Stimulated activated CD8-positive, alpha-beta memory T cell treated with anti-CD3 and anti-CD28 coated beads, Interleukin-2, amount 100 ng/mL, for 1 hour (primary cell): ENCODE data around the gene MRPL55.
A peak's percentile ranks its signal among the peaks of the same experiment; 100 is the strongest.

Experiments used
- DNase-seq, 2 donors: peaks; one replicate each; pipeline ENCODE4 v3.0.0-alpha.2; 2020; ENCODE audit warnings: low read depth in 2 of 2

MRPL55 gene

GRCh38 chr1:228084797-228085196, 24.3 kb downstream of the MRPL55 start:
- DNase-seq, result no peak

- no peak for DNase-seq
These were observed 24.8 kb downstream of the MRPL55 start for GRCh38 chr1:228084325-228084724.

GRCh38 chr1:228083871-228084278, 25.2 kb downstream of the MRPL55 start:
- DNase-seq, result no peak

GRCh38 chr1:228082918-228083870, 25.9 kb downstream of the MRPL55 start:
- DNase-seq, result no peak

GRCh38 chr1:228082214-228082917, 26.7 kb downstream of the MRPL55 start, which contains the start of gene ARF1:
ARF1 (plus strand) TSS chr1:228082708; CDS start chr1:228097115, 14,407 bp downstream.
- DNase-seq, result peak; percentile 89 to 90

GRCh38 chr1:228081578-228082213, 27.4 kb downstream of the MRPL55 start:
- DNase-seq, result no peak

- DNase-seq, result no peak
These were observed 28.0 kb downstream of the MRPL55 start for GRCh38 chr1:228081144-228081543.

- no peak for DNase-seq
These were observed 29.4 kb downstream of the MRPL55 start for GRCh38 chr1:228079601-228080263.

- no peak for DNase-seq
These were observed 30.1 kb downstream of the MRPL55 start for GRCh38 chr1:228079013-228079412.

- no peak for DNase-seq
These were observed 31.4 kb downstream of the MRPL55 start for GRCh38 chr1:228077565-228078330.

GRCh38 chr1:228076796-228077430, 32.2 kb downstream of the MRPL55 start:
- no peak for DNase-seq

- DNase-seq, result no peak
These were observed 33.3 kb downstream of the MRPL55 start for GRCh38 chr1:228075801-228076271.

GRCh38 chr1:228074954-228075730, 34.0 kb downstream of the MRPL55 start:
- no peak for DNase-seq

- DNase-seq, result no peak
These were observed 35.1 kb downstream of the MRPL55 start for GRCh38 chr1:228073857-228074545.

GRCh38 chr1:228073061-228073856, 35.8 kb downstream of the MRPL55 start:
- no peak for DNase-seq

- no peak for DNase-seq
These were observed 36.4 kb downstream of the MRPL55 start for GRCh38 chr1:228072658-228073043.

GRCh38 chr1:228071839-228072657, 37.1 kb downstream of the MRPL55 start:
- no peak for DNase-seq
